ENCODE results near the gene KLHDC4. TPM values are rescaled to one million over a fixed set of nuclear protein-coding genes. Genes with fewer than 3 reads are reported as not detected.

The KLHDC4 gene
- total RNA-seq, 1 experiment from 2014 or later: 76.2 TPM

DNA sequence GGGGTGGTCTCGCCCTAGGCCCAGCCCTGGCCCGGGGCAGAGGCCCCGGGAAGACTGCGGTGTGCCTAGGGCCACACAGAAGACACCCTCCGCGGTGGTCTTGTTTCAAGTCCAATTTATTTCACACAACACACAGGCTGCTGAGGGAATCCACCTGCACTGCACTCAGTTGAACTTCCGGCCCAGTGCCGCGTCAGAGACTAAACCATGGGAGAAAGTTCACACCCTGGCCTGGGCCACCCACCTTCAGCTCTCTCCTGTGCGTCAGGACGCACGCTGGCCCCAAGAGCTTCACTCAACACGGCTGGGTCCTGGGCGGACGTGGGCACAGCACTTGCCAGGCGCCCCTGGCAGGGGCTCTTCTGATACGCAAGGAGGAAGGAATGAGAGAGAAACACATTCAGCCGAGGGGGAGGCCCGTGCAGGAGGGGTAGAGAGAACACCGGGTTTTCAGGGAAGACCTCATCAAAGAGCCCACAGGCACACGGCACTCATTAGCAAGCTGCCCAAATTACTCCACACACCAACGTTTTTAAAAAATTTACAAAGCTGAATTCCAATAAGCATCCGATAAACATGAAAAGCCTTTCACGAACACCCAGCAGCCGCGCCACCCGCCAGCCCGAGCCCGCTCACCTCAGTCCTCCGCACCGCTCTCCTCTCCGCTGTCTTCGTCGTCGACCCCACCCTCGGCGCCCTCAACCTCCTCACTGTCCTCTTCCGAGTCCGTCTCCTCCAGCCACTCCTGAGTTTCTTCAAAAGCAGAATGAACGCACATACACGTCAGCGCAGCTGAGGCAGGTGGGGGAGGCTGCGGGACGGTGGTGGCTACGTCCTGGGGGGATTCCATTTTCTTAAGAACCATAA is 57.8 kb downstream of the KLHDC4 start:
- H2AFZ ChIP-seq (ENCODE audit: low read length): no peak overlapping the region
- no peaks in the 10 kb centered on the region for H3K4me1 ChIP-seq (ENCODE audit: insufficient read depth, low read length)
- H3K9me3 Mint-ChIP-seq: no peaks in the 10 kb centered on the region
- no peak overlapping the region for H2BK15ac ChIP-seq (ENCODE audit: low read depth, low read length)
- H3K18ac ChIP-seq (ENCODE audit: insufficient read length, low read depth, low read length): no peak overlapping the region
- H2BK5ac ChIP-seq (ENCODE audit: insufficient read length, low read length): no peak overlapping the region
- H3K27ac ChIP-seq (ENCODE audit: insufficient read length, low read depth, low read length): no peak overlapping the region
- no peaks in the 10 kb centered on the region for H3K23me2 ChIP-seq (ENCODE audit: insufficient read length, low read depth, low read length, poor library complexity, severe bottlenecking)
- H4K5ac ChIP-seq (ENCODE audit: insufficient read length, low read depth, low read length): no peak overlapping the region
- no peak overlapping the region for H2BK120ac ChIP-seq (ENCODE audit: low read depth, low read length, poor library complexity, severe bottlenecking)
- no peak overlapping the region; a peak in 1 of 5 replicates for H3K4me3 Mint-ChIP-seq
- H2BK12ac ChIP-seq (ENCODE audit: insufficient read length, low read depth, low read length): no peak overlapping the region
- H3K4me1 Mint-ChIP-seq: peaks cover 6 to 20% of the 10 kb centered on the region in 2 experiments
- no peak overlapping the region for H3T11ph ChIP-seq (ENCODE audit: low read length)
- H3K4ac ChIP-seq (ENCODE audit: low read depth, low read length): no peak overlapping the region
- H3K27ac Mint-ChIP-seq: peak overlapping the region; percentile 35 to 81 (median 59); a peak in 5 of 7 replicates
- H4K8ac ChIP-seq (replicated peaks; ENCODE audit: insufficient read length, low read depth, low read length): no peak overlapping the region
- TF ChIP-seq, protein P1, sequence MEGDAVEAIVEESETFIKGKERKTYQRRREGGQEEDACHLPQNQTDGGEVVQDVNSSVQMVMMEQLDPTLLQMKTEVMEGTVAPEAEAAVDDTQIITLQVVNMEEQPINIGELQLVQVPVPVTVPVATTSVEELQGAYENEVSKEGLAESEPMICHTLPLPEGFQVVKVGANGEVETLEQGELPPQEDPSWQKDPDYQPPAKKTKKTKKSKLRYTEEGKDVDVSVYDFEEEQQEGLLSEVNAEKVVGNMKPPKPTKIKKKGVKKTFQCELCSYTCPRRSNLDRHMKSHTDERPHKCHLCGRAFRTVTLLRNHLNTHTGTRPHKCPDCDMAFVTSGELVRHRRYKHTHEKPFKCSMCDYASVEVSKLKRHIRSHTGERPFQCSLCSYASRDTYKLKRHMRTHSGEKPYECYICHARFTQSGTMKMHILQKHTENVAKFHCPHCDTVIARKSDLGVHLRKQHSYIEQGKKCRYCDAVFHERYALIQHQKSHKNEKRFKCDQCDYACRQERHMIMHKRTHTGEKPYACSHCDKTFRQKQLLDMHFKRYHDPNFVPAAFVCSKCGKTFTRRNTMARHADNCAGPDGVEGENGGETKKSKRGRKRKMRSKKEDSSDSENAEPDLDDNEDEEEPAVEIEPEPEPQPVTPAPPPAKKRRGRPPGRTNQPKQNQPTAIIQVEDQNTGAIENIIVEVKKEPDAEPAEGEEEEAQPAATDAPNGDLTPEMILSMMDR (conservative IDR thresholded peaks at IDR 0.05): no peak
- no peaks in the 10 kb centered on the region for H3K9me3 ChIP-seq (ENCODE audit: control insufficient read depth, low read depth, low read length)
- no peak overlapping the region for H3K14ac ChIP-seq (ENCODE audit: insufficient read depth, low read length)
- H3K27me3 ChIP-seq (ENCODE audit: insufficient read depth, low read length): no peaks in the 10 kb centered on the region
- H2AK5ac ChIP-seq (ENCODE audit: insufficient read length, low read length): no peak overlapping the region
- no peak overlapping the region for H3K23ac ChIP-seq (ENCODE audit: insufficient read length, low read depth, low read length)
- no peak for DNase-seq
- H3K79me2 ChIP-seq (ENCODE audit: insufficient read depth, low read length): no peaks in the 10 kb centered on the region
- no peaks in the 10 kb centered on the region for H4K20me1 ChIP-seq (ENCODE audit: control insufficient read depth, insufficient read depth, insufficient read length)
- H4K91ac ChIP-seq (ENCODE audit: insufficient read length, low read depth, low read length): no peak overlapping the region
- WGBS (ENCODE audit: extremely low coverage, insufficient read length, low lambda C conversion rate): no CpG with 5 or more reads among the region's 45 CpGs
- H3K27me3 Mint-ChIP-seq (ENCODE audit: low read depth): no peaks in the 10 kb centered on the region; the same call in none of the 2 replicates
- H3K4me2 ChIP-seq (ENCODE audit: insufficient read depth, insufficient read length, low read length): no peak overlapping the region
- H3K56ac ChIP-seq (ENCODE audit: insufficient read length, low read depth, low read length): no peak overlapping the region
- no peak overlapping the region for H2BK20ac ChIP-seq (ENCODE audit: low read depth, low read length, poor library complexity, severe bottlenecking)
- H3K79me1 ChIP-seq (ENCODE audit: insufficient read depth, low read depth, low read length, poor library complexity, severe bottlenecking): no peaks in the 10 kb centered on the region
- no peak overlapping the region for H3K9ac ChIP-seq (ENCODE audit: extremely low read depth, insufficient read length, low read length)
- peaks cover 14 to 53% (median 47%) of the 10 kb centered on the region in 3 experiments; a peak in 6 of 7 replicates for H3K36me3 Mint-ChIP-seq (ENCODE audit: insufficient read depth in 1 of 3, low read depth in 3 of 3)

All from H9 (cell line).